ENCODE measurements around the gene TRPM4. TPM values are rescaled to one million over a fixed set of nuclear protein-coding genes. Genes with fewer than 3 reads are reported as not detected.
"Not testable (repeated sequence)": the region's sequence is repeated elsewhere in the genome, so short reads cannot be mapped to it uniquely, and the experiment has no call there.

The TRPM4 gene
- polyA plus RNA-seq, 1 experiment, result 17.6 TPM

DNA sequence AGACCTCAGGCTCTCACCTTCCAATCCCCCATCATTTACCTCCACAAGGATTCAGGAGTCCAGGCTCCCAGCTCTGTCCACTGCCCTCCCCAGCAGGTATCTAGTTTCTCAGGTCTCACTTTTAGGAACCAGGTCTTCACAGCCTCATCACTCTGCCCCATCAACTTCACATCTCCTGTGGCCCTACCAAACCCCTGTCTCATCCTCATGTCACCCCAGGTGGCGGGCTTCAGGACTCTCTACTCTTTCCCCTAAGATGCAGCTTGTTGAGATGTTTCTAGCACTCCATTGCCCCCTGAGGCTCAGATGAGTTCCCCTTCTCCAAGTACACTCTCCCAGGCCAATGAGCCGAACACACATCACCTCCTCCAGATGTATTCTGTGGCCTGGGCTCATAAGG, 36.7 kb upstream of the TRPM4 start:
- H3K36me3 ChIP-seq (ENCODE audit: control insufficient read depth, insufficient read depth, low read length), result no peaks in the 10 kb centered on the region
- POLR2A ChIA-PET, result no interaction called here
- H3K4me3 ChIP-seq (ENCODE audit: low read depth, low read length), result no peak overlapping the region
- CTCF ChIA-PET, result interaction anchor here (1.1 to 2.8 kb wide), 5 partner anchors 23 to 78 kb away, joined by 3 to 9 read pairs (median 4); no protein-coding TSS in a partner anchor
- no peak for TF ChIP-seq CTCF (IDR thresholded peaks at IDR 0.05; ENCODE audit: insufficient read depth, low read depth, low read length)
- H3K27me3 ChIP-seq (ENCODE audit: control insufficient read depth, insufficient read depth, low read length), result peaks cover 7% of the 10 kb centered on the region
- no peak for DNase-seq (ENCODE audit: low read depth)

DNA sequence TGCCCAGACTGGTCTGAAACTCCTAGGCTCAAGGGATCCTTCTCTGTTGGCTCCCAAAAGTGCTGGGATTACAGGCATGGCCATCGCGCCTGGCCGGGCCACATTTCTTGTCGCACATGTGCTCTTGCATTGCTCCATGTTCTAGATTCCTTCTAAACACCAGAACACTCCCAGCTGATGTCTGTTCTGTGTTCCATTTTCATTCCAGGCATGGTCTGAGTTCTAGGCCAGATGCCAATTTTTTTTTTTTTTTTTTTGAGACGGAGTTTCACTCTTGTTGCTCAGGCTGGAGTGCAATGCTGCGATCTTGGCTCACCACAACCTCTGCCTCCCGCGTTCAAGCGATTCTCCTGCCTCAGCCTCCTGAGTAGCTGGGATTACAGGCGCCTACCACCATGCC, 35.8 kb upstream of the TRPM4 start:
- H3K4me3 ChIP-seq (ENCODE audit: low read depth, low read length); DNase-seq (ENCODE audit: low read depth); H3K36me3 ChIP-seq (ENCODE audit: control insufficient read depth, insufficient read depth, low read length); POLR2A ChIA-PET; H3K27me3 ChIP-seq (ENCODE audit: control insufficient read depth, insufficient read depth, low read length): not testable (repeated sequence)
- CTCF ChIA-PET, result interaction anchor here (0.6 to 2.8 kb wide), 3 partner anchors 24 to 788 kb away, joined by 3 to 9 read pairs (median 4); no protein-coding TSS in a partner anchor

- H3K36me3 ChIP-seq (ENCODE audit: control insufficient read depth, insufficient read depth, low read length); POLR2A ChIA-PET; H3K27me3 ChIP-seq (ENCODE audit: control insufficient read depth, insufficient read depth, low read length); DNase-seq (ENCODE audit: low read depth); H3K4me3 ChIP-seq (ENCODE audit: low read depth, low read length): not testable (repeated sequence)
- CTCF ChIA-PET, result interaction anchor here (1.4 kb wide), 1 partner anchor 9 kb away, joined by 3 read pairs; the partner anchor contains the start of gene LIN7B
Measured at GRCh38 chr19:49123285-49123684, 34.3 kb upstream of the TRPM4 start.

- no peak for DNase-seq (ENCODE audit: low read depth)
- ChIA-PET CTCF (interaction anchor here (0.9 kb wide), 1 partner anchor 90 kb away, joined by 3 read pairs; no protein-coding TSS in a partner anchor), POLR2A (no interaction called here)
- Histone ChIP-seq H3K36me3 (ENCODE audit: control insufficient read depth, insufficient read depth, low read length) (no peaks in the 10 kb centered on the region), H3K27me3 (ENCODE audit: control insufficient read depth, insufficient read depth, low read length) (peaks cover 7% of the 10 kb centered on the region), H3K4me3 (ENCODE audit: low read depth, low read length) (no peak overlapping the region)
- no peak for TF ChIP-seq CTCF (IDR thresholded peaks at IDR 0.05; ENCODE audit: insufficient read depth, low read depth, low read length)
Measured at GRCh38 chr19:49125025-49125731, 32.4 kb upstream of the TRPM4 start.

GRCh38 chr19:49126575-49126974, 31.0 kb upstream of the TRPM4 start:
- CTCF ChIA-PET, result interaction anchor here (1.8 kb wide), 1 partner anchor 20 kb away, joined by 5 read pairs; no protein-coding TSS in a partner anchor
- Histone ChIP-seq H3K27me3 (ENCODE audit: control insufficient read depth, insufficient read depth, low read length) (peaks cover 2% of the 10 kb centered on the region), H3K36me3 (ENCODE audit: control insufficient read depth, insufficient read depth, low read length) (no peaks in the 10 kb centered on the region), H3K4me3 (ENCODE audit: low read depth, low read length) (no peak overlapping the region)
- no peak for TF ChIP-seq CTCF (IDR thresholded peaks at IDR 0.05; ENCODE audit: insufficient read depth, low read depth, low read length)
- POLR2A ChIA-PET, result interaction anchor here (0.6 kb wide), 1 partner anchor 24 kb away, joined by 5 read pairs; no protein-coding TSS in a partner anchor
- no peak for DNase-seq (ENCODE audit: low read depth)

DNA sequence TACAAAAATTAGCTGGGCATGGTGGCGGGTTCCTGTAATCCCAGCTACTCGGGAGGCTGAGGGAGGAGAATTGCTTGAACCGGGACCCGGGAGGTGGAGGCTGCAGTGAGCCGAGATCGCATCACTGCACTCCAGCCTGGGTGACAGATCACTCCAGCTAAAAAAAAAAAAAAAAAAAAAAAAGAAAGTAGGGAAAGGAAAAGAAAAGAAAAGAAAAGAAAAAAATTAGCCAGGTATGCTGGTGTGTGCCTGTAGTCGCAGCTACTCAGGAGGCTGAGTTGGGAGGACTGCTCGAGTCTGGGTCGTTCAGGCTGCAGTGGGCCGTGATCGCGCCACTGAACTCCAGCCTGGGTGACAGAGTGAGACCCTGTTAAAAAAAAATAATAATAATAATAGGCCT, 30.4 kb upstream of the TRPM4 start:
- ChIA-PET POLR2A (interaction anchor here (0.6 to 1.0 kb wide), 5 partner anchors 9 to 290 kb away, joined by 3 to 12 read pairs (median 3); no protein-coding TSS in a partner anchor), CTCF (interaction anchor here (0.9 to 1.8 kb wide), 4 partner anchors 10 to 134 kb away, joined by 3 to 5 read pairs (median 4); partner anchors contain the start of gene RUVBL2)
- not testable (repeated sequence) for H3K27me3 ChIP-seq (ENCODE audit: control insufficient read depth, insufficient read depth, low read length); H3K36me3 ChIP-seq (ENCODE audit: control insufficient read depth, insufficient read depth, low read length); DNase-seq (ENCODE audit: low read depth); H3K4me3 ChIP-seq (ENCODE audit: low read depth, low read length)

All from BJ (cell line).